ENCODE data around the gene MS4A14.
"Not testable (repeated sequence)": the region's sequence is repeated elsewhere in the genome, so short reads cannot be mapped to it uniquely, and the experiment has no call there.

Gene MS4A14, protein sequence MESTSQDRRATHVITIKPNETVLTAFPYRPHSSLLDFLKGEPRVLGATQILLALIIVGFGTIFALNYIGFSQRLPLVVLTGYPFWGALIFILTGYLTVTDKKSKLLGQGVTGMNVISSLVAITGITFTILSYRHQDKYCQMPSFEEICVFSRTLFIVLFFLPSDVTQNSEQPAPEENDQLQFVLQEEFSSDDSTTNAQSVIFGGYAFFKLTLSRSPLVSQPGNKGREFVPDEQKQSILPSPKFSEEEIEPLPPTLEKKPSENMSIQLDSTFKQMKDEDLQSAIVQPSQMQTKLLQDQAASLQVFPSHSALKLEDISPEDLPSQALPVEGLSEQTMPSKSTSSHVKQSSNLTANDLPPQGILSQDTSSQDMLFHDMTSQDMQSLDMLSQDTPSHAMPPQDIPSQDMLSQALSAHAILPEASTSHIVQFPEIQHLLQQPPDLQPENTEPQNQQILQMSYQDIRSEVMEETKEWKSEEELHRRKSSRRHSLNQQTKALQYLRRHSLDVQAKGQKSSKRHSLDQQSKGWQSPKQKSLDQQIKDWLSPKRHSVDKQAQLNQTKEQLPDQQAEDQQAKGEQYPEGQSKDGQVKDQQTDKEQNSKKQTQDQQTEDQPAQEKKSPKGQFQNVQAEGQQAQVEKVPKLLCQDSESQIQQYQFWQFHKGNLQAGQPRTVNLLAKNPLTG

GRCh38 chr11:60396382-60396781, at the start of gene MS4A14:
TSS of gene MS4A14 (plus strand) at chr11:60396459. CDS start at chr11:60396579, 120 bp downstream.
- Mint-ChIP-seq H3K4me3 (peak within 1 kb of the TSS; percentile 41), H3K36me3 (peaks cover 1% of the 10 kb centered on the region), H3K4me1 (peaks cover 32% of the 10 kb centered on the region), H3K27me3 (no peaks in the 10 kb centered on the region), H3K27ac (peak within 1 kb of the TSS; percentile 89), H3K9me3 (no peaks in the 10 kb centered on the region)
- peak; percentile 63 for ATAC-seq

- Mint-ChIP-seq H3K4me3 (no peak overlapping the region), H3K36me3 (no peaks in the 10 kb centered on the region), H3K27me3 (no peaks in the 10 kb centered on the region), H3K27ac (no peak overlapping the region), H3K9me3 (no peaks in the 10 kb centered on the region), H3K4me1 (peaks cover 29% of the 10 kb centered on the region)
- peak; percentile 78 for ATAC-seq
Observed at GRCh38 chr11:60347084-60347797, 49.0 kb upstream of the MS4A14 start.

- no peak overlapping the region for H3K4me3 Mint-ChIP-seq
- no peak for ATAC-seq
- H3K4me1 Mint-ChIP-seq: peaks cover 29% of the 10 kb centered on the region
- H3K27ac Mint-ChIP-seq: no peak overlapping the region
- no peaks in the 10 kb centered on the region for H3K9me3 Mint-ChIP-seq
- no peaks in the 10 kb centered on the region for H3K36me3 Mint-ChIP-seq
- no peaks in the 10 kb centered on the region for H3K27me3 Mint-ChIP-seq
Observed at GRCh38 chr11:60348116-60348515, 48.1 kb upstream of the MS4A14 start.

DNA sequence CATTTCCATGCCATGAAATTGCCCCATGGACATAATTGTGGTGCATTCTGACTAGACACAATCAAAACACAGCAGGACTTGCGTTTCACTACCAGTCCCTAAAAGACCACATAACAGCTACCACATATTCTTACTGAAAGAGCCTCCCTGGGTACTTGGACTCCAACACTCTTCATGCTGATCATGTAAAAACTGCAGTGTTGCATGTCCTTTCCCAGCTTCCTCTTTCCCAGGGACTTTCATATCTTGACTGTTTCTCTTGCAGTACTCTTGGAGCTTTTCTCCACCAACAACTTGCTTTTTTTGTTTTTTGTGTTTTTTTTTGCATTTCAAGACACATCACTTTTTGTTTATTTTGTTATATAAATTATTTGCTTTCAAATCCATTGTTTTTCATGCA, 46.3 kb upstream of the MS4A14 start:
- H3K9me3 Mint-ChIP-seq: peaks cover 11% of the 10 kb centered on the region
- no peak overlapping the region for H3K4me3 Mint-ChIP-seq
- no peak for ATAC-seq
- H3K36me3 Mint-ChIP-seq: peaks cover 10% of the 10 kb centered on the region
- no peak overlapping the region for H3K27ac Mint-ChIP-seq
- H3K27me3 Mint-ChIP-seq: no peaks in the 10 kb centered on the region
- H3K4me1 Mint-ChIP-seq: peaks cover 29% of the 10 kb centered on the region

GRCh38 chr11:60357771-60358170, 38.5 kb upstream of the MS4A14 start:
- Mint-ChIP-seq H3K27me3 (no peaks in the 10 kb centered on the region), H3K4me1 (peaks cover 30% of the 10 kb centered on the region), H3K27ac (peak overlapping the region; percentile 66), H3K4me3 (peak overlapping the region; percentile 28), H3K36me3 (peaks cover 16% of the 10 kb centered on the region), H3K9me3 (peaks cover 18% of the 10 kb centered on the region)
- no peak for ATAC-seq

GRCh38 chr11:60360621-60361020, 35.6 kb upstream of the MS4A14 start:
- Mint-ChIP-seq H3K9me3 (peaks cover 7% of the 10 kb centered on the region), H3K4me3 (no peak overlapping the region), H3K4me1 (peaks cover 56% of the 10 kb centered on the region), H3K27ac (no peak overlapping the region), H3K27me3 (no peaks in the 10 kb centered on the region), H3K36me3 (peaks cover 5% of the 10 kb centered on the region)
- ATAC-seq: no peak

DNA sequence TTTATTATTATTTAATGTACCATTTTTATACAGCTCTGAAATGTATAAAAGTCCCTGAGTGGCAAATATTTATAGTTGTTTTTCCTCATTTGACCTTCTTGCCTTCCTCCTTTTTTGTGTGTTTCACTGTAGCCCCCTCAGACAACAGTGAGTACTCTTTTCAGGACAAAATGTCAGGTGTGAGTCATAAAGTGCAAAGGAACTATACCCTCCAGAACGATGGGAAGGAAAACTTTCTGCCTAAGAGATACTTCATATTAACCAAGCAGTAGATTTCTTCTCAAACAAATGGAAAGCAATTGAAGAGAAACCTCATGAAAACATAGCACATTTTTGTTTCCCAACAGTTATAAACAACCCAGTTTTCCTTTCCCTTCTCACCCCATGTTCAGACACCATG, 34.0 kb upstream of the MS4A14 start:
- peaks cover 5% of the 10 kb centered on the region for H3K36me3 Mint-ChIP-seq

DNA sequence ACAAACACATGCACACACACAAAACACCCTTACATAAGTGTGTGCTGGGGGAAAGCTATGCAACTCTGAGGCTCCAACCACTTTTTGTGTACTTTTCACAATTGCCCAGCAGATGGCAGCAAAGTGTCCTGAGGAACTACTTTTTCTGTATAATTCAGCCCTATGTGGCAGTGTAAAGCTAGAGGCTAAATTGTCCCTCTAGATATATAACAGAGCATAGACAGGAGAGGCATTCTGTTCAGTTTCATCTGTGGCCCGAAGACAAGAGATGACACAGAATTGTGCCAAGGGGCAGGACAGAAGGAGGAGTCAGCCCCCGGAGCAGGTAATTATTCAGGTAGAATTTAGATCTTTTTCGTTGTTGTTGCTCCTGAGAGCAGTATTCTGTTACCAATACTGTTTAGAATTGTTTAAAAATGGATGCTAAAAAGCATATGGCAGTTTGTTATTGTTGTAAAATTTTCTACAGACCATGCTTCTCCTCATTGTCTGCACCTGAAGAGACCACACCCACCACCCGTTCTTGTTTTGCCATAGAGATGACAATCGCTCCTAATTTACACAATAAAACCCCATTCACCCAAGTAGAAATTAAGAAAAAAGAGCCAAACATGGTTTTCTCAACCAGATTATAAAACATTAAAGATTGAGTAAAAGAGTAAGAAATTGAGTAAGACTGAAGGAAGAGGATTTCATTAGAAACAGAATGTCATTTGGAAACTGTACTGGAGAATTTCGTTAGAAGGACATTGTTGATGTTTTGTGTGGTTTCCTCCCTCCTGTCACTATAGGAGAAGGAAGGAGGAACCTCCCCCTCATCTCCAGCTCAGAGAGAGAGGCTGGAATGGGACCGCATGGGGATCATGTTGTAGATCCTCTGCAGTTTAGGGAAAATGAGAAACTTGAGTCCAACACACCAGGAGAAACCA, 32.5 kb upstream of the MS4A14 start:
- Mint-ChIP-seq H3K27ac (peak overlapping the region; percentile 96), H3K9me3 (peaks cover 7% of the 10 kb centered on the region), H3K36me3 (peaks cover 8% of the 10 kb centered on the region), H3K4me3 (peak overlapping the region; percentile 78), H3K4me1 (peaks cover 59% of the 10 kb centered on the region), H3K27me3 (no peaks in the 10 kb centered on the region)
- peak; percentile 89 for ATAC-seq

More for the DNA sequence above, 34.0 kb upstream of the MS4A14 start:
- Mint-ChIP-seq H3K4me1 (peaks cover 57% of the 10 kb centered on the region), H3K27ac (peak overlapping the region; percentile 96), H3K4me3 (no peak overlapping the region), H3K27me3 (no peaks in the 10 kb centered on the region), H3K9me3 (peaks cover 7% of the 10 kb centered on the region)
- ATAC-seq: no peak

DNA sequence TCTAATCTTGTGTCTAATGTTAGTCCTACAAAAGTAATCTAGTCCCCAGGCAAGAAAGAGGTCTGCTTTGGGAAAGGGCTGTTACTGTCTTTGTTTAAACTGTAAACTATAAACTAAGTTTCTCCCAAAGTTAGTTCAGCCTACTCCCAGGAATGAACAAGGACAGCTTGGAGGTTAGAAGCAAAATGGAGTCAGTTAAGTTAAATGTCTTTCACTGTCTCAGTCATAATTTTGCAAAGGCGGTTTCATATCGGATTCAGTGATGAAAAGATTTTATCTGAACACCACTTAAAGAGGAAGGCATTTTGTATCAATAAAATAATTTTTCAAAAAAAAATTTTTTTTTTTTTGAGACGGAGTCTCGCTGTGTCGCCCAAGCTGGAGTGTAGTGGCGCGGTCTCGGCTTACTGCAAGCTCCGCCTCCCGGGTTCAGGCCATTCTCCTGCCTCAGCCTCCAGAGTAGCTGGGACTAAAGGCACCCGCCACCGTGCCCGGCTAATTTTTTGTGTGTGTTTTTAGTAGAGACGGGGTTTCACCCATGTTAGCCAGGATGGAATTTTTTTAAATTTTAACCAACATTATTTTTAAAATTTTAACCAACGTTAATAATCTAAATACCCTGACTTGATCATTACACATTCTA, 29.9 kb upstream of the MS4A14 start:
- peak overlapping the region; percentile 96 for H3K27ac Mint-ChIP-seq
- H3K36me3 Mint-ChIP-seq, H3K27me3 Mint-ChIP-seq, ATAC-seq, H3K9me3 Mint-ChIP-seq, H3K4me3 Mint-ChIP-seq: not testable (repeated sequence)
- H3K4me1 Mint-ChIP-seq: peaks cover 76% of the 10 kb centered on the region

- H3K27me3 Mint-ChIP-seq: no peaks in the 10 kb centered on the region
- H3K9me3 Mint-ChIP-seq: peaks cover 2% of the 10 kb centered on the region
- peaks cover 76% of the 10 kb centered on the region for H3K4me1 Mint-ChIP-seq
- peak overlapping the region; percentile 47 for H3K4me3 Mint-ChIP-seq
- H3K27ac Mint-ChIP-seq: peak overlapping the region; percentile 88
- H3K36me3 Mint-ChIP-seq: peaks cover 6% of the 10 kb centered on the region
- peak; percentile 83 for ATAC-seq
Observed at GRCh38 chr11:60367009-60367408, 29.2 kb upstream of the MS4A14 start.

GRCh38 chr11:60367896-60368295, 28.4 kb upstream of the MS4A14 start:
- peaks cover 6% of the 10 kb centered on the region for H3K36me3 Mint-ChIP-seq
- H3K4me3 Mint-ChIP-seq: no peak overlapping the region
- no peaks in the 10 kb centered on the region for H3K27me3 Mint-ChIP-seq
- peaks cover 2% of the 10 kb centered on the region for H3K9me3 Mint-ChIP-seq
- ATAC-seq: no peak
- peak overlapping the region; percentile 88 for H3K27ac Mint-ChIP-seq
- H3K4me1 Mint-ChIP-seq: peaks cover 71% of the 10 kb centered on the region

DNA sequence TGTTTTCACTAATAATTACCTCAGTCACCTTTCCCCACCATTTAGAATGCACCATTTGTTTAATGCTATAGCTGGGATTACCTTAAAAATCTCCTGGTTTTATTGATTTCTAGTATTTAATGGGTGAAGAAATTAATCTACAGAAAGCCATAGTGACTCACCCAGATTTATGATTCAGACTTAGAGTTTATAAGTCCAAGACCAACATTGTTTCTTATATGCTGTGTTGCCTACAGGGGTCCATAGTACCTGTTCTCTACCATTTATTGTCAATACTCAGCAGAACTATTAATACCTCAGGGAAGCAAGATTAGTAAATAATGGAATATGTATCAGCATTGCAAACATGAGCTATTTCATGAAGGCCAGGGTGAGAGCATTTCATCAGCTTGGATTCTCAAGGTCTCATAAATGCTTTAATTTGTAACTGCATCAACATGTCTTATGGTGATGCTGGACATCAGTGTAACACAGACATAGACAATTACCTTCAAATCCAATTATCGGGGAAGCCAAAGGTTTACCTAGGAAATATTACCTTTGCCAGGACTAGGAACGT, 25.9 kb upstream of the MS4A14 start:
- Mint-ChIP-seq H3K4me1 (peaks cover 63% of the 10 kb centered on the region), H3K36me3 (peaks cover 6% of the 10 kb centered on the region), H3K27me3 (no peaks in the 10 kb centered on the region)

DNA sequence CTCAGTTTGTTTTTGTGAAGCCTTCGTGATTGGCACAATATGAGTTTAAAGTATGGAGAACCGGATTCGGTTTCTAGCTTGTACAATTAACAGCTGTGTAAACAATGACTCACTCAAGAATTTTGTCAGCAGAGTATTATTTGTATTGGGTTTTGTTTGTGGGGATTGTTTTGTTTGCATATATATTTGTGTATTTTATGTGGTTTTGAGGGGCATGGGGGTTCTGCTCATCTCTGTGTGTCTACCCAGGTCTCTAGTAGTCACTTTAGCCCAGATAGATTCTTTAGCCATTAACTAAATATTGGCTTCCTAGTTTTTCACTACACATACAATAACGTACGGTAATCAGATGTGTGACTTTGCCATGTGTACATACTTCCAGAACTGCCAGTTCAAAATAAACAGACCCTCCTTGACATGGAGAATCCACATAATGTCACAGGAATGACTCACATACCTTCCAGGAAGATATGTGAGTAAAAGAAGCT, 25.4 kb upstream of the MS4A14 start:
- H3K9me3 Mint-ChIP-seq: peaks cover 2% of the 10 kb centered on the region
- H3K27ac Mint-ChIP-seq: no peak overlapping the region
- H3K36me3 Mint-ChIP-seq: peaks cover 6% of the 10 kb centered on the region
- no peak overlapping the region for H3K4me3 Mint-ChIP-seq
- ATAC-seq: no peak
- no peaks in the 10 kb centered on the region for H3K27me3 Mint-ChIP-seq
- H3K4me1 Mint-ChIP-seq: peaks cover 64% of the 10 kb centered on the region

More for the DNA sequence above, 25.9 kb upstream of the MS4A14 start:
- no peak overlapping the region for H3K27ac Mint-ChIP-seq
- H3K9me3 Mint-ChIP-seq: peaks cover 2% of the 10 kb centered on the region
- ATAC-seq: no peak
- H3K4me3 Mint-ChIP-seq: no peak overlapping the region

- H3K27ac Mint-ChIP-seq: peak overlapping the region; percentile 28
- H3K27me3 Mint-ChIP-seq: no peaks in the 10 kb centered on the region
- H3K9me3 Mint-ChIP-seq: peaks cover 2% of the 10 kb centered on the region
- H3K36me3 Mint-ChIP-seq: peaks cover 6% of the 10 kb centered on the region
- no peak for ATAC-seq
- H3K4me3 Mint-ChIP-seq: no peak overlapping the region
- H3K4me1 Mint-ChIP-seq: peaks cover 69% of the 10 kb centered on the region
Observed at GRCh38 chr11:60371386-60371785, 24.9 kb upstream of the MS4A14 start.

Measured in stimulated activated memory B cell treated with anti-CD40 and anti-IgM and Interleukin-4, amounts not matched to agents 10 μg/mL and 1 μg/mL and 100 μg/mL, for 72 hours (primary cell).